DMS114 treated with DMSO at 0.1 percent for 48 hours (cell line): Measurements from ENCODE around the gene STK36.

Experiments
- DNase-seq: peaks from one replicate; lab custom pipeline; 2025; ENCODE audit not compliant: unreplicated experiment; lab: John Stamatoyannopoulos, UW

Gene STK36

DNA sequence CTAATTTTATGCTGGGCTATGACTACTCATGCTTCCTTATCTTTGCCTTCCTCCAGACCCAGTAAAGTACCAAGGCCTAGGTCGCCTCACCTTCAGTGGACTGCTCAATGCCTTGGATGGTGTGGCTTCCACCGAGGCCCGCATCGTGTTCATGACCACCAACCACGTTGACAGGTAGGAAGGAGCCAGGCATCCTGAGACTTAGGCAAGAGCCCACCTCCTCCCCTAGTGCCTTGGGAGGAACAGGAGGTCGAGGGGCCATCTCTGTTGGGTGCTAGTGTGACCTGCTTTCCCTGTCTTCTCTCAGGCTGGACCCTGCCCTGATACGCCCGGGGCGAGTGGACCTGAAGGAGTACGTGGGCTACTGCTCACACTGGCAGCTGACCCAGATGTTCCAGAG lies 9.1 kb upstream of the STK36 start:
- DNase-seq = no peak

DNA sequence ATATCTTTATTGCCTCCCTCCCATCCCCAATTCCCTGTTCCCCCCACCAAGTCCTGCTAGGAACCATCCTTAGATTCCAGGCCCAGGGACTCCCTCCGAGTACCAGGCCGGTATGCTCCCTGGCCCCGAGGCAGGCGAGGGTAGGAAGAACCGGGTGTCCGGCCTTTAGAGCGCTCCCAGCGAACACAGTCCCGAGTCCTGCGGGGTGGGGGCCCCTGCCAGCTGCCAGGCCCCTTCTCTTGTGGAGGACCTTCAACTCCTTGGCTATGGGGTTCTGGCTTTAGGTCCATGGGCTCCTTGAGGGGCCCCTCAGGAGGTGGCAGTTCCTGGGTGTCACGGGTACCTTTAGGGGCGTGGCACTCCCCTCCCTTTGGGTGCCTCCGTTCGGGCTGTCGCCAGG lies 8.0 kb upstream of the STK36 start:
- no peak for DNase-seq

DNA sequence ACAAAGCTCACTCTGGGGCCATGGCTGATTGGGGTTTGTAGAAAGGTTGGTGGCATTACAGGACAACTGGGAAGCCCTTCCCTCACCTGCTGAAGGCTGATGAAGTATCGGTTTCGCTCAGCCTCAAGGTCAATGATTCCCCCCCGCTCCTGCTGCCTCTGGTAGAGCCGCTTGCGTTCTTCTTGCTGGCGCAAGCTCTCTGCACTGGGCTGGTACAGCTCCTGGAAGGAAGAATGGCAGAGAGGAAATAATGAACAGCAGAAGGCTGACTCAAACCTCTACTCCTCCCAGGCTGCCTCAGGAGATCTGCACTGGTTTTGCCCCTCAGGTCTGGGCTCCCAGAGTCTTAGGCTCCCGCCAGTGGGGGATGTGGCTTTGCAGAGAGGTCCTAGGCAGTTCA lies 7.2 kb upstream of the STK36 start:
- no peak for DNase-seq

DNA sequence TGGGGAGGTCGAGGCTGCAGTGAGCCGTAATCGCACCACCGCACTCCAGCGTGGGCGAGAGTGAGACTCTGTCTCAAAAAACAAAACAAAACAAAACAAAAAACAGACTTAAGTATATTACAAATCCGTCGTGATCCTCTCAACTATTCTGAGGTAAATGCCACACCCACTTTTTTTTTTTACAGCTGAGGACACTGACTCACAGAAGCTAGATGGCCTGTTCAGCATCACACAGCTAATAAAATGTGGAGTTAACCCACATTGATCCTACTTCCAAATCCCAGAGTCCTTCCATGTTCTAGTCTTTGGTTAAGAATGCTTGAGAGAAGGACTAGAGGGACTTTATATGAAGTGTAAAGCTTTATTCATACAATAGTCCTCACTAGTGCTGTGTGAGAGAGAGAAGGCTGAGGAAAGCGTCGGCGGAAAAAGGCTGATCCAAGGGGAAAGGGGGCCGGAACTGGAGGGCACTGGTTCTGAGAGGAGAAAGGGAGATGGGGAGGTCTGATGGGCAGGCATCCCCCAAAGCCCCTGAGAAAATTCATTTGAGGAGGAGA lies 711 bp upstream of the STK36 start:
- peak; percentile 23 for DNase-seq

DNA sequence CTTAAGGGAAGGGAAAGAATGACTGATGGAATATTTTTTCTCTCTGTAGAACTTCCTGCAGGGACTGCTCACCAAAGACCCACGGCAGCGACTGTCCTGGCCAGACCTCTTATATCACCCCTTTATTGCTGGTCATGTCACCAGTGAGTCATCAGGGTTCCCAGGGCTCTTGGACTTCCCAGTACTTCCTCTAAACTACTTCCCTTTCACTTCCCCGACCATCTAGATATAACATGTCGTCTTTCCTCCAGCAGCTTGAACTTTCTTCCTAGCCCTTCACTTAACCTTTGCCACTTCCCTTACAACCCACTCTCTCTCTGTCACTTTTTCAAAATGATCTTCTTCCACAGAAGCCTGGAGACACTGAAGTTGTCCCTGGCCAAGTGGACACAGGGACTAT lies 7.2 kb downstream of the STK36 start:
- no peak for DNase-seq

DNA sequence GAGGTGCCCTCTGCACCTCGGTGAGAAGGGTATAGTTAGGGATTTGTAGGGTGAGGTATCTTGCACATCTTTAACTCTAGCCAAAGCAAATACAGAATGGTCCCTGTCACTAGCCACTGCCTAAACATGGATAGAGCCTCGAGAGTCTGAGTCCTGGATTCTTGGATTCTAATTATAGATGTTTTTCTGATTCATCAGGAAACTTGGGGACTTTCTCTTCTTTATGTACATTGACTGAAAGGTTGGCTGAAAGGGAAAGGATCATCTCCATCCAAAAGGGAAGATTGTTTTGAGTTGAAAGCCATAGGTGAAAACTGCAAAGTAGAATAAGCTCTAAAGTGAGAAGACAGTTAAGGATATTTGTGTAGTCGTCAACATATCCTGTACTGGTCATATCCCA lies 8.2 kb downstream of the STK36 start:
- DNase-seq = no peak

DNA sequence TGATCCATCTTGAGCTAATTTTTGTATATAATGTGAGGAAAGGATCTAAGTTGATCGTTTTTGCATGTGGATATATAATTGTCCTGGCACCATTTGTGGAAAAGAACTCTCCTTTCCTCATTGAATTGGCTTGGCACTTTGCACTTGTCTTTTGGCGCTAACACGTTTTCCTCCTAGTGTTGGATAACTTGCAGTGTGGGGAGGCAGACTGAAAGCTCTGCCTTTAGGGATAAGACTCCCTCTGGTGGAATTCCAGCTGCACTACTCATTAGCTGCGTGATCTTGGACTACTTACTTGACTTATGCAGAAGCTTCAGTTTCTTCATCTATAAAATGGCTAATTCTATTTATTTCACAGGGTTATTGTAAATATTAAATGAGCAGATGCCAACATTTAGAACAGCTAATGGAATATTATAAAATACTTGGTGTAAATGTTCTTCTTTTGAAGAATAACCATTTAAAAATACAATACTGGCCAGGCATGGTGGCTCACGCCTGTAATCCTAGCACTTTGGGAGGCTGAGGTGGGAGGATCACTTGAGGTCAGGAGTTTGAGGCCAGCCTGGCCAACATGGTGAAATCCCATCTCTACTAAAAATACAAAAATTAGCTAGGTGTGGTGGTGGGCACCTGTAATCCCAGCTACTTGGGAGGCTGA lies 15.6 kb downstream of the STK36 start:
- DNase-seq = peak; percentile 83

DNA sequence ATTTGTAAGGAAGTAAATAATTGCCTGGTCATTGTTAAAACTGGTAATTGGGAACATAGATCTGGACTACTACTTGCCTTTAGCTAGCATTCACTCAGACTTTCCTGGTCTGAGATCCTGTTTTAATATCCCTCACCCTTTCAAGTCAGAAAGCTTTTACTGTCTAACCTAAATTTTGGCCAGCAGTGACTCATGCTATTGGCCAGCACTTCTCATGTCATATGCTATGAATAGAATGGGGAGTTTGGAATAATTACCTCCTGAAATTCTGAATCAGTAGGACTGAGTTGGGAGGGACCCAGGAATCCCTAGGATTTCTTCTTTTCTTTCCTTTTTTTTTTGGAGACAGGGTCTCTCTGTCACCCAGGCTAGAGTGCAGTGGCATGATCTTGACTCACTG lies 19.3 kb downstream of the STK36 start:
- no peak for DNase-seq

DNA sequence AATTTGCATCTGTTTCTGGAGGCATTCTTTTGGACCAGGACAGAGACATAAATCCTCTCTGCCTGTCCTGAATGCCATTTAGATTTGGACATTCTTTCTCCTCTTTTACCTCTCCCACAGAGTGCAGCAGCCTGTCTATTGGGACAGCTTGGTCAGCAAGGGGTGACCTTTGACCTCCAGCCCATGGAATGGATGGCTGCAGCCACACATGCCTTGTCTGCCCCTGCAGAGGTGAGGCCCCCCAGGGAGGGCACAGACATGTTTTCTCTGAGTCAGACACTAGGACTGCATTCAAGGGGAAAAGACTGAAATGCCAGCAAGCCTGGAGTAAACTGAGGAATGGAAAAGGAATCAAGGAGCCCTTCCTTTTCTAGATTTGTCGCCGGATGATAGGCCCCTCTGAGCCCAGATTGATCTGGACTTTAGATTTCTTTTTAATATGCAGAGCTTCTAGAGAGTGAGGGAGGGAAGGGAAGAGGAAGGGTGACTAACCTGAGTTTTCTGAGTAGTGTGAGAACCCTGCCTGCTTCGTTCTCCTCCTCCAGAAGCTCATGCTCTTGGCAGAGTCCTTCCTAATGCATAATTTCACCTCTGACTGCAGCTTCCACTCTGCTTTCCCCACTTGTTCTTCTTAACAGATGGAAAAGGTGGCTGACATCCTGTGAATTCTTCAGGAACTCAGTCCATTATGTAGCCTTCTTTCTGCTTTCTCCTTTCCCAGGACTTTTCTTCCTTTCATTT lies 22.7 kb downstream of the STK36 start:
- DNase-seq = no peak

DNA sequence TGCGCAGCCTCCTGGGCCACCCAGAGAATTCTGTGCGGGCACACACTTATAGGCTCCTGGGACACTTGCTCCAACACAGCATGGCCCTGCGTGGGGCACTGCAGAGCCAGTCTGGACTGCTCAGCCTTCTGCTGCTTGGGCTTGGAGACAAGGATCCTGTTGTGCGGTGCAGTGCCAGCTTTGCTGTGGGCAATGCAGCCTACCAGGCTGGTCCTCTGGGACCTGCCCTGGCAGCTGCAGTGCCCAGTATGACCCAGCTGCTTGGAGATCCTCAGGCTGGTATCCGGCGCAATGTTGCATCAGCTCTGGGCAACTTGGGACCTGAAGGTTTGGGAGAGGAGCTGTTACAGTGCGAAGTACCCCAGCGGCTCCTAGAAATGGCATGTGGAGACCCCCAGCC lies 27.0 kb downstream of the STK36 start:
- no peak for DNase-seq

DNA sequence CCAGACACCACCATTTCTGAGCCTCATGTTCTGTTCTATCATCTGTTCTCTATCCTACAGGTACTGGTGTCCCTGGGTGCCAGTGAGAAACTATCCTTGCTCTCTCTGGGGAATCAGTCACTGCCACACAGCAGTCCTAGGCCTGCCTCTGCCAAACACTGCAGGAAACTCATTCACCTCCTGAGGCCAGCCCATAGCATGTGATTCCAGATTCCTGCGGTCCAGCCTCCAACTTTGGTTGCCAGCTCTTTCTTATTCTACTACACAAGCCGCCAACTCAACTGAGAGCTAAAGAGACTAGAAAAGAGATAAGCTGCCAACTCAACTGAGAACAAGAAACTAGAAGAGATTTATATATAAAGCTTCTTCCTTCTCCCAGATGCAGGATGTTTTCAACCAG lies 29.9 kb downstream of the STK36 start:
- no peak for DNase-seq

DNA sequence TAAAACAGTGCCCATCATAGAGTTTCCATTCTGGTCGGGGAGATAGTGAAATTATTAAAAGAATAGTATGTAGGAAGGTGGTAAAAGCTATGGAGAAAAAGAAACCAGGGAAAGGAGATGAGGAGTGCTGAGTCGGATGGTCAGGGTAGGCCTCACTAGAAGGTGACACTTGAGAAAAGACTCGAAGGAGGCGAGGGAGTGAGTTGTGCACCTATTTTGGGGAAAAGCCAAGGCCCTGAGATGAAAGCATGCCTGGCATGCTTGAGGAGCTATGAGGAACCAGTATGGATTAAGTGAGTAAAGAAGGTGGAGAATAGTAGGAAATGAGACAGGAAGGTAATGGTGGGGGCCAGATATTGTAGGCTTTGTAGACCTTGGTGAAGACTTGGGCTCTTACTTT lies 31.5 kb downstream of the STK36 start:
- no peak for DNase-seq

DNA sequence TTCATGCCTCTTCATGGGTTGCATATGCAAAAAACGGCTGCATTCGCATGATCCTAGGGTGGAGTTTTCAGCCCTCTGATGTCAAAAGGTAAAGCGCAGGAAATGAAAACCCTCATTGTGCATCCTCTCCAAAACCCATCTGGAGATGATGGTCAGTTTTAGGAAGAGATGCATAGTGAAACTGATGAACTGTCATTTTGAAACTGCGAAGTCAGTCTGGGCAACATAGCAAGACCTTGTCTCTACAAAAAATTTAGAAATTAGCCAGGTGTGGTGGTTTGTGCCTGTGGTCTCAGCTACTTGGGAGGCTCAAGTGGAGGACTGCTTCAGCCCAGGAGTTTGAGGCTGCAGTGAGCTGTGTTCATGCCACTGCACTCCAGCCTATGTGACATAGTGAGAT lies 36.2 kb downstream of the STK36 start:
- DNase-seq = no peak

DNA sequence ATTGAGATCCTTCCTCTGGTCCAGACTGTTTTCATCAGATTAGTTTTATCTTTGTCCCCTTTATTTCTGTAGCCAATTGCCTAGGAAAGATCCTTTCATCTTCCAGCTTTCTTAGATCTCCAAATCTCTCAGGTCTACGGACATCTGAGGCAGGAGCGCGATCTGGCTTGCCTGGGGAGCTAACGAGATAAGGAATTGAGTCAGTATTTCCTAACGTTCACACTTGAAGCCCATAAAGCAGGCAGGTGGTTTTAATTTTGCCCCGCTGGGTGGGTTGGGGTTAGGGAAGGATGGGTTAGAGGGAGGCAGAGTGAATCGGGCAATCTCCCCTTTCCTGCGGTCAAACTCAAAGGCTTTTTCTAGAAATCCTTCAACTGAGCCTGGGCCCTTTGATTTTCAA lies 38.0 kb downstream of the STK36 start:
- DNase-seq = no peak

DNA sequence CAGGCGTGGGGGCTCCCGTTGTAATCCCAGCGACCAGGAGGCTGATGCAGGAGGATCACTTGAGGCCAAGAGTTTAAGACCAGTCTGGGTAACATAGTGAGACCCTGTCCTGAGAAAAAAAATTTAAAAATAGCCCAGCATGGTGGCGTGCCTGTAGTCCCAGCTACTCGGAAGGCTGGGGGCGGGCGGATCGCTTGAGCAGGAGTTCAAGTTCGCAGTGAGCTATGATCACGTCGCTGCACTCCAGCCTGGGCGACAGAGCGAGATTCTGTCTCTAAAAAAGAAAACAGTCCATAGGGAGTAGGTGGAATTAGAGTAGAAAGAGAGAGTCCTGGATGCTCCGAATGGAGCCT lies 38.4 kb downstream of the STK36 start:
- no peak for DNase-seq

DNA sequence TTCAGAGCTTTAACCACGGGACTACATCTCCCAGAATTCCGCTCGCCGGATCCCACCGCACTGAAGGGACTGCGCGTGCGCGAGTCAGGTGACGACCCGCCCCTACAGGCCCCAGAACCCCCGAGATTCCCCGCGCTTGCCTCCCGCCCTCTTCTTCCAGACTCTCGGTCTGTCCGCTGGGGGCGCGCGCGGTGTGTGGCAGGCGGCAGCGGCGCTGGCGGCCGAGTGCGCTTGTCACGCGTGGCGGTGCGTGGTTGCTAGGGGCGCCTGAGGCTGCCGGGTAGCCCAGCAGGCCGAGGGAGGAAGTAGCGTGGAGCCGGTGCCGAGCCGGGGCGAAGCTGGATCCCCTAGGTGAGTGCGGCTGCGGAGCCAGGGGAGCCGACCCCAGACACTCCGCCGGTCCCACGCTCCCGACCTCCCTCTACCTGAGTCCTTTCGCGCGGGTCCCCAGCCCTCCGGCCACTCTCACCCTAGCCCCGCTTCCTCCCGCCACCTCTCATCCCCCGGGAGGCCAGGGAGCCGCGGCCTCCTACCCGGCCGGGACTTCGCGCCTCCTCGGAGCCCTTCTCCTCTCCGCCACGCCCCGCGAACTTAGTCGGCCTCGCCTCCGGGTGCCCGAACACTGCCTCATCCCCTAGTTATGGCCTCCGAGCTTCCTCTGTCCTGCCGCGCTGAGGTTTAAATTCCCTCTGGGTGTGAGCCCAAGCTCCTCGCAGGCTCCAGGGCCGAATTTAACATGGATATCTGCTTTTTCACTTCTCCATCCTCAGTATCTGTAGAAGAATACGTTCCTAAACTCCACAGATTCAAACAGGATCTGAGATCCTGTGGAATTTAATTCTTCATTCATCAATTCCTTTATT lies 39.0 kb downstream of the STK36 start, which contains the start of gene TTLL4:
Gene TTLL4, plus strand, starts transcription at position 149 of the 863 bp plus-strand sequence. CDS start 26,842 bp downstream, outside the sequence.
- peak; percentile 92 for DNase-seq

DNA sequence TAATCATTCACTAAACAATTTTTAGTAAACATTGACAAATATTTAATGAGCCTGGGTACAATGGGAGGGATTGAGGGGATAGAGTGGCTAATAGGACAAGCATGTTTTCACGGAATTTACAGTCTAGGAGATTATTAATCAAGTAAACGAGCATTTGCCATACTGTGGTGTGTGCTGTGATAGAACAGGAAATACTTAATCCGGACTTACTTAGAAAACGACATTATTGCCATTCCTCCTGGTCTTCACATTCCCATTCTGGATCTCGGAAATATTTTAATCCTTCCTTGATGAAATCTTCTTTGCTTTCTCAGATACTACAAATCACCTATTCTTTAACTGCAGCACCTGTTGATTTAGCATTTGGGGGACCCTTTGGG lies 39.7 kb downstream of the STK36 start:
- no peak for DNase-seq

DNA sequence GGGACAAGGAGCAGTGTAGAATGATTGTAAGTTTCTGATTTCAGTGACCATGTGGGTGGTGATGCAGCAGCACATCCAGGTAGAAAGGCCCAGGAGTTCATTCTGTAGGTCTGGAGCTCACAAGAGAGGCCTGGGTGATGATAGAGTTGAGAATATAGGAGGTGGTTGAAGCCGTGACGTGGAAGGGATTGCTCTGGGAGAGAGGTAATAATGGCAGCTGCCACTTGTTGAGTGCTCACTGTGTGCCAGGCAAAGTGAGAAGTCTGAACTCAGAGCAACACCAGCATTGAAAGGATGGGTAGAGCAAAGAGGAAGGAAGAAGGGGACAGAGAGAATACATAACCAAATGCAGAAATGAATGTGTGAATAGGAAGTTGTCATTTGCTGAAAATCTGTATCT lies 42.0 kb downstream of the STK36 start:
- DNase-seq = no peak

DNA sequence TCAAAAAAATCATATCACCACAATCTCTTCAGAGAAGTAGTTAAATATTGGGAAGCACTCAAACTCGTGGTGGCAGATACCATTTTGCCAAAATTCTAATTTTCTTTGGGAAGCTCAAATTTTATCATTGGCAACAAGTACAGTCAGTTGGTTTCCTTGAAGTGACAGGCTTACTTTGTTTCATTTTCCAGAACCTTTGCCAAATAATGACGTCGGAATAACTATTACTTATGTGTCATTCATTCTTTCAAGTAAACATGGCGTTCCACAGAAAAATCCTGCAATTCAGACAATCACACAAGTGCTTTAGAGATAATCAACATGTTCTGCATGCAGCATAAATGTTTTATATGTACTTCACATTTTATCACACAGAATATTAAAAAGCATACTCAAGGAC lies 44.2 kb downstream of the STK36 start:
- no peak for DNase-seq

DNA sequence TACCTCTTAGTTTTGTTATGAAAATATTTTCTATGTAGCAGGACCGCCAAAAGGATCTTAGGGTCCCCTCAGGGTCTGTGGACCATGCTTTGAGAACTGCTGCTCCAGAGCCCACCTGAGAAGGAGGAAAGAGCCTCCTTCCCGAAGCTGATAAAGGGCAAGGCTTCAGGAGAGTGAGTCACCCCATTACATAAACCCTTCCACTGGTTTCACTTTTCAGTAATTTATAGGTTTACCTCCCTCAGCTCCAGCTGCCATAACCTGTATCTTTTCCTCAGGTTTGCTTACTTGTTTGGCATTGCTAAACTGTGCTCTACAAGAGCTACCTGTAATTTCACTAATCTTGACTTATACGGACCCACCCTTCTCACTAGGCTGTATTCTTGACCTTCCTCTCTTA lies 45.4 kb downstream of the STK36 start:
- DNase-seq = no peak

DNA sequence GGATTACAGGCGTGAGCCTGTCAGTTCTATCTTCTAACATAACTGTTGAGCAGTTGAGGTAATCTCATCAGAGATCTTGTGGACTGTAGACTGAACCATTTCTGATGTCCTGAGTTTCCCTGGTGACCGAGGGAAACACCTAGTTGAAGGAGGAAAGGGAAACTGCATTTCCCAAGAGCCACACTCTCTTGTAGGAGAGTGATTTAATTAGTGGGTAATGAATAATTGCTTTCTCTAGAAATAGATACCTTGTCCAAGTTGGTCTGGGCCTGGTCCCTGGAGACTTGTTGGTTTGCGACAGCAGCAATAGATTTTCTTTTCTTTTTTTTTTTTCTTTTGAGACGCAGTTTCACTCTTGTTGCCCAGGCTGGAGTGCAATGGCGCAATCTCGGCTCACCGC lies 46.2 kb downstream of the STK36 start:
- DNase-seq = no peak

DNA sequence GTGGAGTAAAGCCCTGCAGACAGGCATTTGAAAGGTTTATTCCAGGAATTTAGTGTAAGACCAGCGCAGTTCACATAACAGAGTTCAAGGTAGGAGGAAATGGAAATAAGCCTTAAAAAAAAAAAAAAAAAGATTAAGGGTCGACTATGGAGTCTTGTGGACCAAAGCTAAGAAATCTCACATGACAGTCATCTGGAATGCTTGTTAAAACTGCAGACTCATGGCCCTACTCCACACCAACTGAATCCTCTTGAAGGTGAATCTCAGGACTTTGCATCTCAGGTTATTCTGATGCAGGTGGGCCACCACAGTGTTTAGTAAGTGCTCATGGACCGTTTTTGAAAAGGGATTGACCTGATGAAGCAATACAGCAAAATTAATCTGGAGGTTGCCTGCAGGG lies 47.6 kb downstream of the STK36 start:
- DNase-seq = no peak
